ENCODE measurements around the gene ADAMTSL1. TPM values are rescaled to one million over a fixed set of nuclear protein-coding genes. Genes with fewer than 3 reads are reported as not detected.

ADAMTSL1 gene
- total RNA-seq, 1 experiment from 2014 or later = 0.94 TPM

GRCh38 chr9:18495065-18495464, 21.1 kb downstream of the ADAMTSL1 start:
- no peaks in the 10 kb centered on the region for H3K36me3 Mint-ChIP-seq
- CTCF ChIA-PET = interaction anchor here (1.8 kb wide), 1 partner anchor 52 kb away, joined by 5 read pairs; no protein-coding TSS in a partner anchor

GRCh38 chr9:18496256-18497000, 22.5 kb downstream of the ADAMTSL1 start:
- no peak overlapping the region for H3K4me3 Mint-ChIP-seq
- no peak for ATAC-seq
- no peak overlapping the region for H3K27ac Mint-ChIP-seq
- DNase-seq (ENCODE audit: low spot score) = no peak
- H3K36me3 Mint-ChIP-seq = no peaks in the 10 kb centered on the region
- no peaks in the 10 kb centered on the region for H3K9me3 Mint-ChIP-seq
- H3K27me3 Mint-ChIP-seq (ENCODE audit: low read depth) = no peaks in the 10 kb centered on the region
- POLR2A ChIA-PET = interaction anchor here (0.5 kb wide), 1 partner anchor 137 kb away, joined by 4 read pairs; no protein-coding TSS in a partner anchor
- CTCF ChIA-PET = interaction anchor here (1.8 kb wide), 1 partner anchor 54 kb away, joined by 5 read pairs; no protein-coding TSS in a partner anchor
- H3K4me1 Mint-ChIP-seq = no peaks in the 10 kb centered on the region
- TF ChIP-seq ZNF425 (CRISPR knock-in tag; conservative IDR thresholded peaks at IDR 0.05) (no peak), ZNF138 (CRISPR knock-in tag; conservative IDR thresholded peaks at IDR 0.05) (no peak), GTF2I (CRISPR knock-in tag; conservative IDR thresholded peaks at IDR 0.05) (no peak), ZBTB43 (CRISPR knock-in tag; IDR thresholded peaks at IDR 0.05) (no peak), NFE2L1 (CRISPR knock-in tag; IDR thresholded peaks at IDR 0.05) (no peak), ZMAT4 (CRISPR knock-in tag; IDR thresholded peaks at IDR 0.05) (no peak), FOXP4 (CRISPR knock-in tag; IDR thresholded peaks at IDR 0.05) (no peak), ERG (CRISPR knock-in tag; IDR thresholded peaks at IDR 0.05) (no peak), TEAD1 (CRISPR knock-in tag; IDR thresholded peaks at IDR 0.05) (no peak), ZNF263 (CRISPR knock-in tag; IDR thresholded peaks at IDR 0.05; ENCODE audit: low read depth) (no peak), ZSCAN18 (CRISPR knock-in tag; IDR thresholded peaks at IDR 0.05) (no peak), FOXJ3 (CRISPR knock-in tag; IDR thresholded peaks at IDR 0.05; ENCODE audit: borderline replicate concordance) (no peak), ZNF671 (CRISPR knock-in tag; IDR thresholded peaks at IDR 0.05) (no peak)

More at GRCh38 chr9:18495065-18495464, 21.1 kb downstream of the ADAMTSL1 start:
- POLR2A ChIA-PET = no interaction called here
- Mint-ChIP-seq H3K27ac (no peak overlapping the region), H3K4me1 (no peaks in the 10 kb centered on the region), H3K9me3 (no peaks in the 10 kb centered on the region), H3K4me3 (no peak overlapping the region), H3K27me3 (ENCODE audit: low read depth) (no peaks in the 10 kb centered on the region)
- TF ChIP-seq NFE2L1 (CRISPR knock-in tag; IDR thresholded peaks at IDR 0.05) (no peak), SMAD3 (CRISPR knock-in tag; IDR thresholded peaks at IDR 0.05; ENCODE audit: borderline replicate concordance) (no peak), MXD4 (CRISPR knock-in tag; IDR thresholded peaks at IDR 0.05; ENCODE audit: borderline replicate concordance) (no peak)
- DNase-seq (ENCODE audit: low spot score) (no peak), ATAC-seq (no peak)
